ENCODE data around the gene CCNB1. TPM values are rescaled to one million over a fixed set of nuclear protein-coding genes. Genes with fewer than 3 reads are reported as not detected.
"Not testable (repeated sequence)": the region's sequence is repeated elsewhere in the genome, so short reads cannot be mapped to it uniquely, and the experiment has no call there.

CCNB1 gene
- total RNA-seq, result 2.5 TPM
- long read RNA-seq, partial matches to known transcripts, result 0 of 4 reads
- long read RNA-seq, other reads (novel, unspliced or antisense), result 0 of 4 reads

DNA sequence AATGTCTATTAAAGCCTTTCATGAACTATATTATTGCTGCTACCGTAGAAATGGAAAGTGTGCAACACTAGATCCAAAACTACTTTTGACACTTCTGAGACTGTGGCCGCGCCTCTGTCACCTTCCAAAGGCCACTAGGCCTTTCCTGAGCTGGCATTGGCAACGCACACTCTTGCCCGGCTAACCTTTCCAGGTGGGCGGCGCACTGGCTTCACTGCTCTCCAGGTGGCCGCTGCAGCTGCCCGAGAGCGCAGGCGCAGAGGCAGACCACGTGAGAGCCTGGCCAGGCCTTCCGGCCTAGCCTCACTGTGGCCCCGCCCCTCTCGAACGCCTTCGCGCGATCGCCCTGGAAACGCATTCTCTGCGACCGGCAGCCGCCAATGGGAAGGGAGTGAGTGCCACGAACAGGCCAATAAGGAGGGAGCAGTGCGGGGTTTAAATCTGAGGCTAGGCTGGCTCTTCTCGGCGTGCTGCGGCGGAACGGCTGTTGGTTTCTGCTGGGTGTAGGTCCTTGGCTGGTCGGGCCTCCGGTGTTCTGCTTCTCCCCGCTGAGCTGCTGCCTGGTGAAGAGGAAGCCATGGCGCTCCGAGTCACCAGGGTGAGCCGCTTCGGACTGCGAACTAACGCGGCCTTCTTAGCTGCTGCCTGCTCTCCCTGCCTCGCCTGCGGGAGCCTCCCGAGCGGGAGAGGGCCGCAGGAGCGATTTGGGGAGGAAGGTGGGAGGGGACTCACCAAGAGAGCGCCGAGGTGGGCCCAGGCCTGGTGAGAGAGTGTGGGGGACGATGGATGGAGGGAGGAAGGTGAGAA, at the start of gene CCNB1:
Gene CCNB1, plus strand, starts transcription at position 465 of the 807 bp plus-strand sequence. Its CDS starts 113 bp downstream, at position 578.
- DNase-seq, result peak; percentile 98
- intact Hi-C loops (cut with DNase I), result loop anchor here (2.0 kb wide), 1 partner anchor 72 kb away; the partner anchor contains the start of gene SLC30A5
- ATAC-seq (ENCODE audit: poor library complexity), result peak; percentile 100

GRCh38 chr5:69129413-69129812, 37.5 kb upstream of the CCNB1 start:
- ATAC-seq (ENCODE audit: poor library complexity) (no peak), DNase-seq (no peak)
- intact Hi-C loops (cut with DNase I), result no loop called here

DNA sequence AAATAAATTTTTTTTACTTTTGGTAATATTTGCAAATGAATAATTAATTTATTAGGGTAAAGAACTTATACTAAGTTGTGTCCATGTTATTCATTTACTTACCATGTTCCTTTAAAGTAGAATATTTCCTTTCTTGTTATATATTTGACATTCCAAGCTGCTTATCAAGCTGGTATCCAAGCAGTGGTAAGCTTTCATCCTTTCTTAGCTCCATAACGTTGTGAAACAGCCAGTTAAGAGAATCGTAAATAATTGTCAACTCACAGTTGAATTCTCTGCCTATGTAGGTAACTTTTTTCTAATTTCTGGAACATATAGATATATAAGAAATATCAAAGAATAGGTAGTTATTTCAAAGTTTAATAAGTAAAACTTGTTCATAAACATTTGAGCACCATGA, 36.7 kb upstream of the CCNB1 start:
- DNase-seq (no peak), ATAC-seq (ENCODE audit: poor library complexity) (no peak)
- intact Hi-C loops (cut with DNase I), result no loop called here

DNA sequence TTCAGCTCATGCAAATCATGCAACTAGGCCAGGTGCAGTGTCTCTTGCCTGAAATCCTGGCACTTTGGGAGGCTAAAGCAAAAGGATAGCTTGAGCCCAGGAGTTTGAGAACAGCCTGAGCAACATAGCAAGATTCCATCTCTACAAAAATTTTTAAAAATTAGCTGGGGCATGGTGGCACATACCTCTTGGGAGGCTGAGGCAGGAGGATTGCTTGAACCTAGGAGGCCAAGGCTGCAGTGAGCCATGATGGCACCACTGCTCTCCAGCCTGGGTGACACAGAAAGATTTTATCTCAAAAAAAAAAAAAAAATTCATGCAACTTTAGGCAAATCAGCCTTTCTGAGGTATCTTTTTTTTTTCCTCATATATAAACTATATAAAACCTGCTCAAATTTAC, 35.6 kb upstream of the CCNB1 start:
- DNase-seq (no peak), ATAC-seq (ENCODE audit: poor library complexity) (no peak)
- intact Hi-C loops (cut with DNase I), result no loop called here

DNA sequence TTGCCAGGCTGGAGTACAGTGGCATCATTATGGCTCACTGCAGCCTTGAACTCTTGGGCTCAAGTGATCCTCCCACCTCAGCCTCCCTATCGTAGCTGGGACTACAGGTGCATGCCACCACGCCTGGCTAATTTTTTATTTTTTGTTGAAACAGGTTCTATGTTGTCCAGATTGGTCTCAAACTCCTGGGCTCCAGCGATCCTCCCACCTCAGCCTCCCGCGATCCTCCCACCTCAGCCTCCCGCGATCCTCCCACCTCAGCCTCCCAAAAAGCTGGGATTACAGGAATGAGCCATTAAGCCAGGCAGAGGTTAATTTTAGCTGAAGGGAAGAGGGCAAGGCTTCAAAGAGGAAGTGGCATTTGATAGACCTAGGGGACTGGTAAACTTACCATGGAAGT, 32.8 kb upstream of the CCNB1 start:
- ATAC-seq (ENCODE audit: poor library complexity) (no peak), DNase-seq (no peak)
- intact Hi-C loops (cut with DNase I), result no loop called here

DNA sequence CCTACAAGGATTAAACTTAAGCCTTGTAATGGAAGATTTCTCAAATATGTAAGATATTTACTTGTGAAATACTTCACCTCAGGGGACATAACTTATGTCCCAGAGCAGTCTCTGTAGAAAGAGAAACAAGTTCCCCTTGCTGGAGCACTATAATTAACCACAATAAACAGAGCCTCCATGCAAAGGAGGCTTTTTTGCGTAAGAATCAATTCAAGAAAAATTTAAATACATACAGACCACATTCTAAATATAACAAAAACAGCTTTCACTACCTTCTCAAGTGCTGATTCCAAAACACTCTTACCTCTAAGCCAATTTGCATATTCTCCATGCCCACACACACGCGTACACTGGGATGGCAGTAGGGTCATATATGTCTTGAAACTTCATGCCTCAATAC, 30.7 kb upstream of the CCNB1 start:
- DNase-seq (no peak), ATAC-seq (ENCODE audit: poor library complexity) (no peak)
- intact Hi-C loops (cut with DNase I), result no loop called here

- ATAC-seq (ENCODE audit: poor library complexity); intact Hi-C loops (cut with DNase I); DNase-seq: not testable (repeated sequence)
Measured at GRCh38 chr5:69137208-69137607, 29.7 kb upstream of the CCNB1 start.

- no peak for DNase-seq
- ATAC-seq (ENCODE audit: poor library complexity), result no peak
- intact Hi-C loops (cut with DNase I), result no loop called here
Measured at GRCh38 chr5:69137807-69138206, 29.1 kb upstream of the CCNB1 start.

GRCh38 chr5:69138766-69139165, 28.2 kb upstream of the CCNB1 start:
- DNase-seq (no peak), ATAC-seq (ENCODE audit: poor library complexity) (no peak)
- intact Hi-C loops (cut with DNase I), result no loop called here

GRCh38 chr5:69140239-69140638, 26.7 kb upstream of the CCNB1 start:
- ATAC-seq (ENCODE audit: poor library complexity); intact Hi-C loops (cut with DNase I); DNase-seq: not testable (repeated sequence)

DNA sequence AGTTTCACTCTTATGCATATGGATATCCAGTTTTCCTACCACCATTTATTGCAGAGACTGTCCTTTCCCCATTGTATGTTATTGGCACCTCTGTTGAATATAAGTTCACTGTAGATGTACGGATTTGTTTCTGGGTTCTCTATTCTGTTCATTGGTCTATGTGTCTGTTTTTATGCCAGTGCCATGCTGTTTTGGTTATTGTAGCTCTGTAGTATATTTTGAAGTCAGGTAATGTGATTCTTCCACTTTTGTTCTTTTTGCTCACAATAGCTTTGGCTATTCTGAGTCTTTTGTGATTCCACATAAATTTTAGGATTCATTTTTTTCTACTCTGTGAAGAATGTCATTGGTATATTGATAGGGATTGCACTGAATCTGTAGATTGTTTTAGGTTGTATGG, 26.1 kb upstream of the CCNB1 start:
- intact Hi-C loops (cut with DNase I), result no loop called here
- no peak for DNase-seq
- ATAC-seq (ENCODE audit: poor library complexity), result no peak

- ATAC-seq (ENCODE audit: poor library complexity); DNase-seq; intact Hi-C loops (cut with DNase I): not testable (repeated sequence)
Measured at GRCh38 chr5:69148576-69148975, 18.4 kb upstream of the CCNB1 start.

DNA sequence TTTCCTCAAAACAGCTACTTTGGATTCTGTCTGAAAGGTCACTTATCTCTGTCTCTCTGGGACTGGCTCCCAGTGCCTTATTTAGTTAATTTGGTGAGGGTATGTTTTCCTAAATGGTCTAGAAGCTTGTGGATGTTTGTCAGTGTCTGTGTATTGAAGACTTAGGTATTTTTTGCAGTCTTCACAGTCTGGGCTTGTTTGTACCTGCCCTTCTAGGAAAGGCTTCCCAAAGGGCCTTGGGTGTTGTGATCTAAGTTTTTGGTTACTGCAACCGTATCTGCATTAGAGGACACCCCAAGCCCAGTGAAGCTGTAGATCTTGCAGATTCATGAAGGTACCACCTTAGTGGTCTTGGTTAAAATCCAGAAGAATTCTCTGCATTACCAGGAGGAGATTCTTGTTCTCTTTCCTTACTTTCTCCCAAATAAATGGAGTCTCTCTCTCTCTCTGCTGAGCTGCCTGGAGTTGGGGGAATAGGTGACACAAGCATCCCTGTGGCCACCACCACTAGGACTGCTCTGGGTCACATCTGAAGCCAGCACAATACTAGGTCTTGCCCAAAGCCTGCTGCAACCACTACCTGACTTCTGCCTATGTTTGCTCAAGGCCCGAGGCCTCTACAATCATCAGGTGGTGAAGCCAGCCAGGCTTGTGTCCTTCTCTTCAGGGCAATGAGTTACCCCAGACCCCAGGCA, 17.8 kb upstream of the CCNB1 start:
- intact Hi-C loops (cut with DNase I), result no loop called here
- ATAC-seq (ENCODE audit: poor library complexity), result no peak
- DNase-seq, result no peak

GRCh38 chr5:69149676-69150010, 17.3 kb upstream of the CCNB1 start:
- intact Hi-C loops (cut with DNase I), result no loop called here
- DNase-seq (no peak), ATAC-seq (ENCODE audit: poor library complexity) (no peak)

- ATAC-seq (ENCODE audit: poor library complexity), result no peak
- no peak for DNase-seq
- intact Hi-C loops (cut with DNase I), result no loop called here
Measured at GRCh38 chr5:69152731-69153130, 14.2 kb upstream of the CCNB1 start.

GRCh38 chr5:69156456-69156855, 10.5 kb upstream of the CCNB1 start:
- no peak for ATAC-seq (ENCODE audit: poor library complexity)
- no peak for DNase-seq
- intact Hi-C loops (cut with DNase I), result no loop called here

DNA sequence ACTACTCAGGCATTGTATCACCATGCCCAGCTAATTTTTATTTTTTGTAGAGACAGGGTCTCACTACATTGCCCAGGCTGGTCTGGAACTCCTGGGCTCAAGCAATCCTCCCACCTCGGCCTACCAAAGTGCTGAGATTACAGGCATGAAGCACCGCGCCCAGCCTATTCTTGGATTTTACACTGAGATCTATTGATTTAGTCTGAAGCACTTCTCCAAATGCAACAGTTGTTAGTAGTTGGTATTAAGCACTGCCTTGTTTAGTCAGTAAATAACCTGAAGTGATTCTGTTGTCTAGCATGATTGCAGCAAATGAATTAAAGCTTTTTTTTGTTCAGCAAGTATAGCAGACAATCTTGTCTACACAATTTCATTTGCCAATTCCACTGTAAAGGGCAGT, 8.9 kb upstream of the CCNB1 start:
- DNase-seq (no peak), ATAC-seq (ENCODE audit: poor library complexity) (no peak)
- intact Hi-C loops (cut with DNase I), result no loop called here

DNA sequence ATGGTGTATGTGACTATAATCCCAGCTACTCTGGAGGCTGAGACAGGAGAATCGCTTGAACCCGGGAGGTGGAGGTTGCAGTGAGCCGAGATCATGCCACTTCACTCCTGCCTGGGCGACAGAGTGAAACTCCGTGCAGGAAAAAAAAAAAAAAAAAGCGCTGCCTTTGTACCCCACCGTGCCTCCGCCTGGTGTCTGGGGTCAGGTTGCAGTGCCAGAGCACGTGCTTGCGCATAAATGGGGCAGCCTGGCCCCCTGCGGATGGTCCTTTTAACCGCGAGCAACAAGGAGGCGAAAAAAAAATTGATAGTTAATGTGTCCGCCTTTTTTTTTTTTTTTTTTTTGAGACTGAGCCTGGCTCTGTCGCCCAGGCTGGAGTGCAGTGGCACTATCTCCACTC, 6.3 kb upstream of the CCNB1 start:
- intact Hi-C loops (cut with DNase I), result no loop called here
- DNase-seq, result no peak
- ATAC-seq (ENCODE audit: poor library complexity), result no peak

GRCh38 chr5:69167493-69167855, 524 bp downstream of the CCNB1 start:
- ATAC-seq (ENCODE audit: poor library complexity) (no peak), DNase-seq (no peak)
- intact Hi-C loops (cut with DNase I), result loop anchor here (2.0 kb wide), 1 partner anchor 73 kb away; the partner anchor contains the start of gene SLC30A5

- DNase-seq (no peak), ATAC-seq (ENCODE audit: poor library complexity) (no peak)
- intact Hi-C loops (cut with DNase I), result loop anchor here (2.0 kb wide), 1 partner anchor 73 kb away; the partner anchor contains the start of gene SLC30A5
Measured at GRCh38 chr5:69167929-69168328, 979 bp downstream of the CCNB1 start.
